Spleen (tissue), 7 donors: ENCODE data around the gene CTNNA2.

ENCODE experiments used
- CTCF ChIP-seq, 11 experiments: fragments of 200-600 bp in 7 of 11; fragments of 450-650 bp in 4 of 11; sonication (generic) in 4 of 11; IDR thresholded peaks in 8 of 11; conservative IDR thresholded peaks in 3 of 11; 1 replicate in 7 of 11; 2 replicates in 4 of 11; pipeline versions ENCODE4 v1.4.0 to v1.8.0; 2016 to 2021; ENCODE audit warnings: antibody characterized with exemption in 11 of 11, inconsistent platforms in 4 of 11, mild to moderate bottlenecking in 1 of 11
- POLR2A ChIP-seq, 3 donors: fragments of 450-650 bp; IDR thresholded peaks; one replicate each; pipeline ENCODE4 v1.5.1; 2017; ENCODE audit warnings: antibody characterized with exemption in 3 of 3, mild to moderate bottlenecking in 1 of 3
- POLR2AphosphoS5 ChIP-seq, 3 donors: sonication (generic); formaldehyde crosslinking; IDR thresholded peaks; one replicate each; pipeline ENCODE4 v1.5.1; 2017; ENCODE audit warnings: antibody characterized with exemption in 3 of 3
- donor health status: DM: no; HTN: no; CAD: no; lungs with moderate emphysema.
- donor health status: DM: no; HTN: no; CAD: no.
- donor health status: DM: no; HTN: no; CAD: no.

GRCh38 chr2:80186262-80186661, 673.4 kb downstream of the CTNNA2 start:
- TF ChIP-seq CTCF (IDR thresholded peaks at IDR 0.05 in 8 of 11, conservative IDR thresholded peaks at IDR 0.05 in 3 of 11) (no peak), POLR2A (IDR thresholded peaks at IDR 0.05) (no peak), POLR2AphosphoS5 (IDR thresholded peaks at IDR 0.05) (no peak)
